Measurements from ENCODE around the gene LRMDA. TPM values are rescaled to one million over a fixed set of nuclear protein-coding genes. Genes with fewer than 3 reads are reported as not detected.

Gene LRMDA
- total RNA-seq, 1 donor from 2014 or later = 18.7 TPM

DNA sequence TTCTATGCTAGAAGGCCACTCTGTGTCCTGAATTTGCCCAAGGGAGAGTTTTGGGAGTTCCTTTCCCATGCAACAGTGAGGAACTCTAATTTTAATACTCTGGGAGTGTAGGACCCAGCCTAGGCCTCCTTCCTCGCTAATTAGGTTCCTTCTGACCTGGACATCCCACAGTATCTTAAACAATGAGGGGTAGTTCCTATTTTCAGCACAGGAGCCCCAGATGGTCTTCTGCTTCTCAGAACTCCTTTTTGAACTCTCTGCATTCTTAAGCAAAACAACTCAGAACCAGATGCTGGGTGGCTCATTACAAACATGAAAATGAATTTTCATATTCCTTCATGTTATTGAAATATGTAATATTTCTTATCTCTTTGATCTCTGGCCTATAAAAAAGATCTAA lies 116.9 kb downstream of the LRMDA start:
- no peaks in the 10 kb centered on the region for H3K27me3 ChIP-seq (ENCODE audit: control insufficient read depth, insufficient read depth, low read length)
- TF ChIP-seq, protein P1, sequence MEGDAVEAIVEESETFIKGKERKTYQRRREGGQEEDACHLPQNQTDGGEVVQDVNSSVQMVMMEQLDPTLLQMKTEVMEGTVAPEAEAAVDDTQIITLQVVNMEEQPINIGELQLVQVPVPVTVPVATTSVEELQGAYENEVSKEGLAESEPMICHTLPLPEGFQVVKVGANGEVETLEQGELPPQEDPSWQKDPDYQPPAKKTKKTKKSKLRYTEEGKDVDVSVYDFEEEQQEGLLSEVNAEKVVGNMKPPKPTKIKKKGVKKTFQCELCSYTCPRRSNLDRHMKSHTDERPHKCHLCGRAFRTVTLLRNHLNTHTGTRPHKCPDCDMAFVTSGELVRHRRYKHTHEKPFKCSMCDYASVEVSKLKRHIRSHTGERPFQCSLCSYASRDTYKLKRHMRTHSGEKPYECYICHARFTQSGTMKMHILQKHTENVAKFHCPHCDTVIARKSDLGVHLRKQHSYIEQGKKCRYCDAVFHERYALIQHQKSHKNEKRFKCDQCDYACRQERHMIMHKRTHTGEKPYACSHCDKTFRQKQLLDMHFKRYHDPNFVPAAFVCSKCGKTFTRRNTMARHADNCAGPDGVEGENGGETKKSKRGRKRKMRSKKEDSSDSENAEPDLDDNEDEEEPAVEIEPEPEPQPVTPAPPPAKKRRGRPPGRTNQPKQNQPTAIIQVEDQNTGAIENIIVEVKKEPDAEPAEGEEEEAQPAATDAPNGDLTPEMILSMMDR (IDR thresholded peaks at IDR 0.05; ENCODE audit: insufficient read depth, low read length, poor library complexity, severe bottlenecking) = no peak
- no peaks in the 10 kb centered on the region for H3K36me3 ChIP-seq (ENCODE audit: control insufficient read depth, insufficient read depth, low read length)
- H3K4me3 ChIP-seq (ENCODE audit: low read depth, low read length) = no peak overlapping the region
- DNase-seq (ENCODE audit: low read depth) = no peak

DNA sequence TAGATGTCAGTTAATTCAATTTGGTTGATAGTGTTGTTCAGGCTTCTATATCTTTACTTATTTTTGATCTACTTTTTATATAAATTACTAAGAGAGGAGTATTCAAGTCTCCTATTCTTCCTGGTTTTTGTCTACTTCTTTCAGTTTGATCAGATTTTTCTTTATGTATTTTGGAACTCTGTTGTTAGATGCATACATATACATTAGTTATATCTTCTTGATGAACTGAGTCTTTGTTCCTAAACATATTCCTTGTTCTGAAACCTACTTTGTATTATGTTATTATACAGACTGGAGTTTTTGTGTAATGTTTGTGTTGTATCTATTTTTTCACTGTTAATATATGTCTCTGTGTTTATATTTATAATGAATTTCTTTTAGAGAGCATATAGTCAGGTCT lies 118.8 kb downstream of the LRMDA start:
- Histone ChIP-seq H3K36me3 (ENCODE audit: control insufficient read depth, insufficient read depth, low read length) (no peaks in the 10 kb centered on the region), H3K27me3 (ENCODE audit: control insufficient read depth, insufficient read depth, low read length) (no peaks in the 10 kb centered on the region), H3K4me3 (ENCODE audit: low read depth, low read length) (no peak overlapping the region)
- TF ChIP-seq, protein P1 (IDR thresholded peaks at IDR 0.05; ENCODE audit: insufficient read depth, low read length, poor library complexity, severe bottlenecking) = no peak
- no peak for DNase-seq (ENCODE audit: low read depth)

DNA sequence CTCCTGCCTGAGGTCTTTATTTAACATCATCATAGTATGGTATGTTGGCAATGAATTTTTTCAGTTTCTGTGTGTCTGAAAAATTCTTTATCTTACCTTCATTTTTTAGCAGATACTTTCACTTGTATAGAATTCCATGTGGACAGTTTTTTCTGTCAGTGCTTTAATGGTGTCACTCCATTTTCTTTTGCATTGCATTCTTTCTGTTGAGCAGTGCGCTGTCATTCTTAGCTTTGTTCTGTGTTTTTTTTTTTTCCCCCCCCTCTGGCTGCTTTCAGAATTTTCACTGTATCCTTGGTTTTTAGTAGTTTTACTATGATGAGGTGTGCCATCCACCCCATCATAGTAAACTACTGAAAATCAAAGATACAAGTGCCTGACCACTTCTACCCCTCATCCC lies 120.7 kb downstream of the LRMDA start:
- Histone ChIP-seq H3K36me3 (ENCODE audit: control insufficient read depth, insufficient read depth, low read length) (no peaks in the 10 kb centered on the region), H3K4me3 (ENCODE audit: low read depth, low read length) (no peak overlapping the region), H3K27me3 (ENCODE audit: control insufficient read depth, insufficient read depth, low read length) (no peaks in the 10 kb centered on the region)
- TF ChIP-seq, protein P1 (IDR thresholded peaks at IDR 0.05; ENCODE audit: insufficient read depth, low read length, poor library complexity, severe bottlenecking) = no peak
- DNase-seq (ENCODE audit: low read depth) = no peak

DNA sequence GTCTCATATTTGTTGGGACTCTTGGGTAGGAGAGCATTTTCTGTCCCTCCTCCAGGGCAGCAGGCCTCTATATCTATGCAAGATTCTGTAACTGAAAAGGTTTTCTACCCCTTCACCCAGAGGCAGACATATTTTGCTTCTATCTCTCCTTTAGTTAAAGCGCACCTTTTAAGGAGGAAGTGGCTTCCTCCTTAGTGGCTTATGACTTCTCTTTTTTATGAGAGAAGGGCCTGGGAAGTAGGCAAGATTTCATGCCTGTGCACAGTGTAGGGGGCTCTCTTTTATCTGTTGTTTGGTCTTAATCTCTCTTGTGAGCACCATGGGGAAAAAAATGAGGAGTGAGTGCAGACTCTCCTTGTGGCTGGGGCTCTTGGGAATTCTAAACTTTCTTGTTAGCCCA lies 122.1 kb downstream of the LRMDA start:
- no peak for DNase-seq (ENCODE audit: low read depth)
- Histone ChIP-seq H3K36me3 (ENCODE audit: control insufficient read depth, insufficient read depth, low read length) (no peaks in the 10 kb centered on the region), H3K27me3 (ENCODE audit: control insufficient read depth, insufficient read depth, low read length) (no peaks in the 10 kb centered on the region), H3K4me3 (ENCODE audit: low read depth, low read length) (no peak overlapping the region)
- TF ChIP-seq, protein P1 (IDR thresholded peaks at IDR 0.05; ENCODE audit: insufficient read depth, low read length, poor library complexity, severe bottlenecking) = no peak

DNA sequence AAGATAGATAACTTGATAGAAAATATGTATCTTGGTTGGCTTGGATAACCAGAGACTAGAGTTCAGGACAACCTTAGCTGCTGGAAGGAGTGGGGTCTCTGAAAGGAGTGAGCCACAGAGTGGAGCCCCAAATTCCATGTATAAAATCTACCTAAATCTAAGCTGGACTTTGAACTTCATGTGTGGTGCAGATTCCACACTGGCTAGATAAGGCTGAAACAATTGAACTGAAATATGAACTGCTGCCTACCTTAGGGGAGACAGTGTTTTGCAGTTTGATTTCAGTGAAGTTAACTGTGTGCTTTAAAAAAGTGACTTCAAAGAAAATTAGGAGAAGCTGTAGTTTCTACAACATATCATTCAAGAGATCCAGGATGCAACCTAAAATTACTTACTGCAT lies 123.9 kb downstream of the LRMDA start:
- no peaks in the 10 kb centered on the region for H3K36me3 ChIP-seq (ENCODE audit: control insufficient read depth, insufficient read depth, low read length)
- no peak for DNase-seq (ENCODE audit: low read depth)
- H3K27me3 ChIP-seq (ENCODE audit: control insufficient read depth, insufficient read depth, low read length) = no peaks in the 10 kb centered on the region
- no peak overlapping the region for H3K4me3 ChIP-seq (ENCODE audit: low read depth, low read length)
- TF ChIP-seq, protein P1 (IDR thresholded peaks at IDR 0.05; ENCODE audit: insufficient read depth, low read length, poor library complexity, severe bottlenecking) = no peak

DNA sequence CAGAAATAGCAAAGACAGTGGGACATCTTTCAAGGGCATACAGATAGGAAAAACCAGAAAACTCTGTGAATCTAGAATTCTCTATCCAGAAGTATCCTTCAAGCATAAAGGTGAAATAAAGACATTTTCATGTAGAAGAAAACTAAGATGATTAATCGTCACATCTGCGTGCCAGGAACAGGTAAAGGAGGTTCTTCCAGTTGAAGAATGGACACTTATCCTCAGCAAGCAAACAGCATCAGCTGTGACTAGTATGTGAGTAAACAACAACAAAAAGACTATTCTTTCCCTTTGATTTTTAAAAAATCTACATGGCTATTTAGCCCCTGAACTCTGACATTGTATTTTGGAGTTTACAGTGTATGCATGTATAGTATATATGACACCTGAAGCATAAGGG lies 124.9 kb downstream of the LRMDA start:
- Histone ChIP-seq H3K36me3 (ENCODE audit: control insufficient read depth, insufficient read depth, low read length) (no peaks in the 10 kb centered on the region), H3K4me3 (ENCODE audit: low read depth, low read length) (no peak overlapping the region), H3K27me3 (ENCODE audit: control insufficient read depth, insufficient read depth, low read length) (no peaks in the 10 kb centered on the region)
- DNase-seq (ENCODE audit: low read depth) = no peak
- TF ChIP-seq, protein P1 (IDR thresholded peaks at IDR 0.05; ENCODE audit: insufficient read depth, low read length, poor library complexity, severe bottlenecking) = no peak
